ENCODE measurements around the gene LAMB4.

Gene LAMB4

GRCh38 chr7:108142675-108143259 is 12.6 kb upstream of the LAMB4 start:
- DNase-seq = no peak

- no peak for DNase-seq
Measured at GRCh38 chr7:108142180-108142579, 12.0 kb upstream of the LAMB4 start.

- DNase-seq = no peak
Measured at GRCh38 chr7:108140671-108141070, 10.5 kb upstream of the LAMB4 start.

GRCh38 chr7:108138911-108139310 is 8.8 kb upstream of the LAMB4 start:
- no peak for DNase-seq

GRCh38 chr7:108137993-108138392 is 7.8 kb upstream of the LAMB4 start:
- no peak for DNase-seq

- DNase-seq = no peak
Measured at GRCh38 chr7:108137040-108137439, 6.9 kb upstream of the LAMB4 start.

- DNase-seq = no peak
Measured at GRCh38 chr7:108136191-108136688, 6.1 kb upstream of the LAMB4 start.

DNA sequence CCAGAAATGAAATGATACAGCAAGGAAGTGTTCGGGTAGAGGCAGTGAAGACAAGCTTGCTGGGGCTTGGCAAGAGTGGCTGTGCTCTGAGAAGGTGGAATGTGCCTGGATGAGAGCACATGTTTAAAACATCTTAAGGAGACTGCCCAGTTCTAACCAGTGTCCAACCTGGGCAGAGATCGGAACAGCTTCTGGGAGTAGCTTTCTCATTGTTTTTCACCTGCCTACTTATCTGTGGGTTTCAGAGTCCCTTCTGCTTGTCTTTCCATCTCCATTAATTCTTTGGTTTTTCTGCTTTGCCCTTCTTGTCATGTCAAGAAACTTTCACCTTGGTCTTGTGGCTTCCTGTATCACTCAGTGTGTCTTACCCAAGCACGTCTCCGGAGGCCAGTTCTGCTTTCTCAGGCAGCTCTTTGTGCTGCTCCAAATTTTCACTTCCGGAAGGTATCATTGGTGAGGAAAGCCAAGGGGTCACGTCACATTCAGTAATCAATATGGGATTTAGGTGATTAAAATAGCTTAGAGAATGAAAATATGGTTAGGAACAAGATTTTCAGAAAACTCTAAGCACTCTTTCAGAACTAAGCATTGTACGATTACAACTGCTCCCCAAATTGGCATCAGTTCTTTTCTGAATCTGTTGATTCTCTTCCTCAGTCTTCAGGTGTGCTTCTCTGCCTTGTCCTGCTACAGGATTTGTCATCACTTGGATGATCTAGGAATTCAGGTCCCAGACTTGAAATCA is 5.5 kb upstream of the LAMB4 start:
- DNase-seq = no peak

- no peak for DNase-seq
Measured at GRCh38 chr7:108134486-108134885, 4.3 kb upstream of the LAMB4 start.

DNA sequence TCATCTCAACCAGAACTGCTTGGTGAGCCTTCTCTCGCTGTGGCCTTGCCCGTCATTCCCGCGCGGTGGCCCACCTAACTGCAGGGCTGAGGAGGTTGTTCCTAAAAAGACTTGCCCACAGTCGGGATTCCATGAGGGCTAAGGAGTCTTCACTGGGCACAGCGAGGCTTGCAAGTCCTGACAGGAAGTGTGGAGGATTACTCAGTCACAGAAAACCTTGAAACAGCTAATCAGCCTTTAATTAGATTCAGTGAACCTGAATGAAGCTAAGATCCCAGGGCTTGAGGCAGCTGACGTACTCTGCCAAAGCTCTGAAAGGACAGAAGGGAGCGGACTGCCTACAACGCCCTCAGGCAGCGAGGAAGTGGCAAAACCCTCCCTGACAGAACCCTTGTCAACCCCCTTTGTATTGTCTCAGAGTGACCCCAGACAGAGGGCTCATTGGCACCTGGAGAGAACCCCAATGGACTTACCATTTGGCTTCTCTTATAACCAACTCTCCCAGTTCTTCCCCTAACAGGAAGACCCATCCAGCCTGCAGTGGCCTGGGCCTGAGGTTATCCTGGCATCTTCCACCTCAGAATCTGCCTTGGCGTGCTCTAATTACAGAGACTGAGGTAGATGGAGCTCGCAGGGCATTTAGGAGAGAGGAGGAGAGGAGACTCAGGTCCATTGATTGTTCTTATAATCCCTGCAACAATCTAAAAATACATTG is 2.5 kb upstream of the LAMB4 start:
- no peak for DNase-seq

DNA sequence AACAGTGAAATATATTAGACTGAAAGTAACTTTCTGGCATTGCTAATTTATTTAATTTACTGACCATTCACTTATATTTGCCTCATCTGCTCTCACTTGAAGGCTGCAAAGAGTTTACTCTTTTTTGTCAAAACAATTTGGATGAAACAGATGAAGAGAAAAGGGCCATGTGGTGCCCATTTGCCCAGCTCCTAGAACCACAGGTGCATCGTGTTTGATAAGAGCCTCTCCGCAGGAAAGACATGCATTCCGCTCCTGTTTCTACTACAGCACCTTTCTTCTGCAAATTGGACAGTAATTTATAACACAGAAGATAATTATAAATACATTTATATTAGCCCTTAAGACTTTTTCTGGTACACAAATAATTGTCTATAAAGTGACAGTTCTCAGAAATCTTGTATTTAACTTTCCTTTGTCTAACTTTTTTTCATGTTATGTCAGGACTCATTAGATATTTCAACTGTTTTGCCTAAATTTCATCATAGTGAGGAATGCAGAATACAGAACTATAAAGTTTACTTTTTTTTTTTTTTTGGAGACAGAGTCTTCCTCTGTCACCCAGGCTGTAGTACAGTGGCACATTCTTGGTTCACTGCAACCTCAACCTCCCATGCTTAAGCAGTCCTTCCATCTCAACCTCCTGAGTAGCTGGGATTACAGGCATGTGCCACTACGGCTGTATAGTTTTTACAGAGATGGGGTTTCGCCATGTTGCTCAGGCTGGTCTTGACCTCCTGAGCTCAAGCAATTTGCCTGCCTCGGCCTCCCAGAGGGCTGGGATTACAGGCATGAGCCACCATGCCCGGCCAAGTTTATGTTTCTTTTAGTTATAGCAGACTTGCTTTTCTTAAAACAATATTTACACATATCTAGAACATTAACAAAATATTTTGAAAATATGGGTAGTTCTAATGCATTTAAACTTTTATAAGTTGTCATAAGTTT is 869 bp downstream of the LAMB4 start:
- DNase-seq = no peak

DNA sequence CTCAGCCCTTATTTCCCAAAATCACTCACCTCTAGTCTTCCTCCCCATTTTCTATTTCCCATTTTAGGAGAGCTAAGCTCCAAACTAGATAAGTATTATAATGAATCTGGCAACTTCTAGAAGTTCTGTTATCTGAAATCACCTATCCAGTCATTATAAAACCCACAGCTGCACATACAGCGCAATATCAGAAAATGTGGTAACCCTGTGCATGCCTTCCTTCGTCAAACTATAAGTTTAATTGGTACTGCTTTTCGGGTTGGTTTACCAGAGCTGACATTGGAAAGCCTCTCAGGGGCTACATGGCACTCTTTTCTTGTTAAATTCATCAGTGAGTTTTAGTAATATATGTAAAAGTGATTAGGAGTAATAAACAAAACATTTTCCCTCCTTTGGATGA is 1.6 kb downstream of the LAMB4 start:
- no peak for DNase-seq

DNA sequence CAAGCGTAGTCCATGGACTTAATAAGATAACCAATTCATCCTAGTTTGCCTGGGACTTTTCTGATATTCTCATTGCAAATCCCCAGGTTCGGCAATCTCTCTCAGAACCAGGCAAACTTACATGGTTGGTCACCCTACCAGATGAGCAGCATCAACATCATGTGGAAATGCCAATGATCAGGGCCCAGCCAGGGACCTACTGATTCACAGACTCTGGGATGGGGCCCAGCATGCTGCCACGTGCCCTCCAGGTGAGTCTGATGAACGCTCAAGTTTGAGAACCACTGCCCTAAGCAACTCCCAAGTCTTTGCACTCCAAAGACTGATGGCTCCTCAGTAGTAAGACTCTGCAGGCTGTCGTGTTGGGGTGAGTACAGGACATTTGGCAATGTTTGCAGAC is 2.7 kb downstream of the LAMB4 start:
- no peak for DNase-seq

DNA sequence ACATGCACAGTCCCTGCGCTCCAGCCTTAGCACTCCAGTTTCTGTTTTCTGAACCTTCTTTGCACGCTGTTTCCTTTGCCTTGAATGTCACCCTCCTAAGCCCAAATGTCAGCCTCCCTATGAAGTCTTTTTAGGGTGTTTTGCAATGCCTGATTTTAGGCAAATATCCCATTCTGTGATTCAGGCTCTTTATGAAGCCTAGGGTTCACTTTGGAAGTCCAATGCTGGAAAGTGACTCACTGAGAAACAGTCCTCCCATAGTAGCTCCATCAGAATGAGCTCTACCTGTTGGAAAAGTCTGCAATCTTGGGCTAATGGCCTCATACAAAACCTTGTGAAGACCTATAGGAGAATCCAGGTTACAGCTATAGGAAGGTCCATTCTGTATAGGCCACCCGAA is 5.3 kb downstream of the LAMB4 start:
- no peak for DNase-seq

DNA sequence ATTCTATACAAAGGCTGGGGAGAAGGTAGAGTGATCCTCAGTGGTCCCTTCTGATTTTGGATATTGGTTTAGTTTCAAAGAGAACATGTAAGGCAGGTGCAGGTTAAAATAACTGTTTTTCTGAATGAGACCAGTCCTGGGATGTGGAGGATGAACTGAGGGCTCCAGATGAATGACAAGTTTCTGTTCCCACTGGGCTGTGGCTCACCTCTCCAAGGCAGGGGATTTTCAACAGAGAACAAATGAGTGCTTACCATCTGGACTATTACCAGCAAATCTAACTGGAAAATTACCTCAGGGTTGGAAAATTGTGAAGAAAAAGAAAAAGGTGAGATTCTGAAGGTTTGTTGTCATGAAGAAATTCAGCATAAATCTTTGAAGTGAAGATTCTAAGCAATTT is 8.0 kb downstream of the LAMB4 start:
- DNase-seq = no peak

GRCh38 chr7:108120933-108121332 is 9.2 kb downstream of the LAMB4 start:
- no peak for DNase-seq

DNA sequence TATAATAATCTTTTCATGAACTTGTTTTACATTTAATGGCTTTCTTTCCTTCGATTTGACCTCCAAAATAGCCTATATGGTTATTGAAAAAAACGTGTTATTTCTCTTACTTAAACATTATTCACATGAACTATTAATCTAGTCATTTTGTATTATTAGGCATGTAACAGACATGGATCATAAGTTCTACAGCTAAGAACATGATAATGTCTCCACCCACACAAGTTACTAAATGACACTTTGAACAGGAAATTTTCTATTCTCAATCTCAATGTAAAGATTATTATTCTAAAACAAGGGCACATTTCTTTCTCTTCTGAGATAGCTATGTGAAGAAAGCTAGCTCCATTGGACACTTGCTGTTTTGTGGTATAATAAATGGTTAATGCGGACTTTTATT is 10.0 kb downstream of the LAMB4 start:
- no peak for DNase-seq

DNA sequence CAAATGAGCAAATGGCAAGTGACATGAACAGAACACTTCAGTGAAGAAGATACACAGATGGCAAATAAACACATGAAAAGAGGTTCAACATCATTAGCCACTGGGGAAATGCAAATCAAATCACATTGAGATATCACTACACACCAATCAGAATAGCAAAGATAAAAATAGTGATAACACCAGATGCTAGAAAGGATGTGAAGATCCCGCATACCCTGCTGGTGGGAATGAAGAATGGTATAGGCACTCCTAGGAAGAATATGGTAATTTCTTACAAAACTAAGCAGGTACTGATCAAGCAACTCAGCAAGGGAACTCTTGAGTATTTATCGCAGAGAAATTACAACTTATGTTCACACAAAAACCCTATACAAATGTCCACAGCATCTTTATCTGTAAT is 11.2 kb downstream of the LAMB4 start:
- DNase-seq = no peak

GRCh38 chr7:108114117-108114841 is 15.9 kb downstream of the LAMB4 start:
- DNase-seq = no peak

DNA sequence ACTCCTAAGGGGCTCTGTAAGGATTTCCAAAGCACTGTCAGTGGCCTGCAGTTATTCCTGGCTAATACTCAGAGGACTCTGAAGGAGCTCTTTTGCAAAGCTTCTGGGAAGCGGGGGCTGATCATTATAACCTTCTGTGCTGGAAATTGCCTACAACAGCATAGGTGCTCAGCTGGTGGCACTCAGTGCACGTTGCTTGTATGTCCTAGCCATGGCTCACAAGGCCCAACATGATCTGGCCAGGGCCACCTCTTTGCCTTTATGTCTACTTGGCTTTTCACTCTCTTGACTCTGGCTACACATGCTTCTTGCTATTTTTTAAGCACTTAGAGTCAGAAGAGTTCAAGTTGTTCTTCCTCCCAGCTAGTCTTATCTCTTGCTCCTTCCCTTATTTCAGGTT is 17.5 kb downstream of the LAMB4 start:
- DNase-seq = no peak

GRCh38 chr7:108109221-108109908 is 20.8 kb downstream of the LAMB4 start:
- no peak for DNase-seq

DNA sequence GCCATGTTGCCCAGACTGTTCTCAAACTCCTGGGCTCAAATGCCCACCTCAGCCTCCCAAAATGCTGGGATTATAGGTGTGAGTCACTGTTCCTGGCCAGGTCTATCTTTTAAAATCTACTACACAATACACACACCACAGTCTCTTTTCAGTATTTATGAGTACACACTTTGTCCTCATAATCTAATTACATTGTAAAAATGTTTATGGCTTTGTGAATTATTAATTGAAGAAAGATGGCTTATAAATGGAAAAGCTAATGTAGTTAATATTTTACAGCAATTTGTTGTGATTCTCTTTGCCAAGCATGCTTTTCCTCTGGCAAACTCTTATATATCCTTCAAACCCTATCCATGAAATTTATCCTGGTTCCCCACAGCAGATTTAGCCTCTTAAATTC is 22.0 kb downstream of the LAMB4 start:
- no peak for DNase-seq

All from stimulated activated CD4-positive, alpha-beta T cell treated with anti-CD3 and anti-CD28 coated beads, Interleukin-12 subunit alpha, Interleukin-12 subunit beta, amount 100 ng/mL, for 4 hours (primary cell).